ENCODE data around the gene TMEM60. TPM values are rescaled to one million over a fixed set of nuclear protein-coding genes. Genes with fewer than 3 reads are reported as not detected.
A peak's percentile ranks its signal among the peaks of the same experiment; 100 is the strongest.

The TMEM60 gene
- total and polyA plus RNA-seq, 2 of the 13 experiments (the other 11 are each of a cell fraction or from before 2014, with no cell fraction given), result 25.6 to 27.7 TPM

DNA sequence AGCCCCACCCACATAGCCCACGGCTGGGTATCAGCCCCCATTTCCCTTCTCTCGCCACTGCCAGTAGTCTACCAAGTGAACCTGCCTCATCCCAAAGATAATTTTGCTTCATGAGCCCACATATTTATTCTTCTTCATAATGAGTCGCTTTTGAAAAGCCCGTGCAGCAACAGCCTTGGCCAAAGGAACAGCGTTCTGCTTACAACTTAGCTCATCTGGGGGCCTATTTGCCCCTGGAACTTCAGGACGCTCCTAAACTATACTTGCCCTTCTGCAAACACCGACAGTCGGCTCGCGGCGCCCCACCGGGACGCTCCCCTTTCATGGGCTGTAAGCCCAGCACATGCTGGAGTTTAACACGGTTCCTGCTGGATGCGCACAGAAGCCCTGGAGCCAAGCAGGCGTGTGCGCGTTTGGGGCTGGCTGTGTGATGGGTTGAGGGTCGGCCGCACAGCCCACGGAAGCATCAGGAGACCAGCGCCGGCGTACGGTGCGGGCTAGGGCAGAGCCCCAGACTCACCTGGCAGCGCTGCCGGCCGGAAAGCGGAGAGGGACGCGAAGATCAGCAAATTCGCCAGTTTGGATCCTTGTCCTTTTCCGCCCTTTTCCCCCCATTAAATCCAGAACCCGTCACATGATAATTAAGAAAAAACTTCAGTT is 370 bp downstream of the TMEM60 start (continued):
- no peak for TF ChIP-seq TOE1 (CRISPR knock-in tag; IDR thresholded peaks at IDR 0.05)
- TF ChIP-seq ZNF546 (CRISPR knock-in tag; conservative IDR thresholded peaks at IDR 0.05), result peak; percentile 76
- TF ChIP-seq ZNF615 (CRISPR knock-in tag; IDR thresholded peaks at IDR 0.05; ENCODE audit: borderline replicate concordance), result no peak
- no peak for TF ChIP-seq FOXO4 (CRISPR knock-in tag; conservative IDR thresholded peaks at IDR 0.05)
- TF ChIP-seq, protein P1, sequence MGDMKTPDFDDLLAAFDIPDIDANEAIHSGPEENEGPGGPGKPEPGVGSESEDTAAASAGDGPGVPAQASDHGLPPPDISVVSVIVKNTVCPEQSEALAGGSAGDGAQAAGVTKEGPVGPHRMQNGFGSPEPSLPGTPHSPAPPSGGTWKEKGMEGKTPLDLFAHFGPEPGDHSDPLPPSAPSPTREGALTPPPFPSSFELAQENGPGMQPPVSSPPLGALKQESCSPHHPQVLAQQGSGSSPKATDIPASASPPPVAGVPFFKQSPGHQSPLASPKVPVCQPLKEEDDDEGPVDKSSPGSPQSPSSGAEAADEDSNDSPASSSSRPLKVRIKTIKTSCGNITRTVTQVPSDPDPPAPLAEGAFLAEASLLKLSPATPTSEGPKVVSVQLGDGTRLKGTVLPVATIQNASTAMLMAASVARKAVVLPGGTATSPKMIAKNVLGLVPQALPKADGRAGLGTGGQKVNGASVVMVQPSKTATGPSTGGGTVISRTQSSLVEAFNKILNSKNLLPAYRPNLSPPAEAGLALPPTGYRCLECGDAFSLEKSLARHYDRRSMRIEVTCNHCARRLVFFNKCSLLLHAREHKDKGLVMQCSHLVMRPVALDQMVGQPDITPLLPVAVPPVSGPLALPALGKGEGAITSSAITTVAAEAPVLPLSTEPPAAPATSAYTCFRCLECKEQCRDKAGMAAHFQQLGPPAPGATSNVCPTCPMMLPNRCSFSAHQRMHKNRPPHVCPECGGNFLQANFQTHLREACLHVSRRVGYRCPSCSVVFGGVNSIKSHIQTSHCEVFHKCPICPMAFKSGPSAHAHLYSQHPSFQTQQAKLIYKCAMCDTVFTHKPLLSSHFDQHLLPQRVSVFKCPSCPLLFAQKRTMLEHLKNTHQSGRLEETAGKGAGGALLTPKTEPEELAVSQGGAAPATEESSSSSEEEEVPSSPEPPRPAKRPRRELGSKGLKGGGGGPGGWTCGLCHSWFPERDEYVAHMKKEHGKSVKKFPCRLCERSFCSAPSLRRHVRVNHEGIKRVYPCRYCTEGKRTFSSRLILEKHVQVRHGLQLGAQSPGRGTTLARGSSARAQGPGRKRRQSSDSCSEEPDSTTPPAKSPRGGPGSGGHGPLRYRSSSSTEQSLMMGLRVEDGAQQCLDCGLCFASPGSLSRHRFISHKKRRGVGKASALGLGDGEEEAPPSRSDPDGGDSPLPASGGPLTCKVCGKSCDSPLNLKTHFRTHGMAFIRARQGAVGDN (CRISPR knock-in tag; IDR thresholded peaks at IDR 0.05), result peak; percentile 21
- TF ChIP-seq RFXAP (CRISPR knock-in tag; IDR thresholded peaks at IDR 0.05; ENCODE audit: borderline replicate concordance), result peak; percentile 23; the same call in 1 of the 2 replicates
- no peak for TF ChIP-seq ZNF550 (CRISPR knock-in tag; IDR thresholded peaks at IDR 0.05; ENCODE audit: borderline replicate concordance)
- 0 out of 2 replicates have a peak, but pooled peaks have one; percentile 66 for TF ChIP-seq MXD1 (CRISPR knock-in tag; IDR thresholded peaks at IDR 0.05)
- peak; percentile 73 for TF ChIP-seq PHF8 (CRISPR knock-in tag; IDR thresholded peaks at IDR 0.05)
- TF ChIP-seq STAG1 (CRISPR knock-in tag; IDR thresholded peaks at IDR 0.05), result no peak
- no peak for TF ChIP-seq ZNF224 (CRISPR knock-in tag; IDR thresholded peaks at IDR 0.05)
- no peak for TF ChIP-seq ZMYM3 (CRISPR knock-in tag; IDR thresholded peaks at IDR 0.05)
- 0 out of 2 replicates have a peak, but pooled peaks have one; percentile 70 for TF ChIP-seq ZNF737 (CRISPR knock-in tag; IDR thresholded peaks at IDR 0.05; ENCODE audit: borderline replicate concordance)
- TF ChIP-seq, protein P2, sequence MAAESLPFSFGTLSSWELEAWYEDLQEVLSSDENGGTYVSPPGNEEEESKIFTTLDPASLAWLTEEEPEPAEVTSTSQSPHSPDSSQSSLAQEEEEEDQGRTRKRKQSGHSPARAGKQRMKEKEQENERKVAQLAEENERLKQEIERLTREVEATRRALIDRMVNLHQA (CRISPR knock-in tag; IDR thresholded peaks at IDR 0.05), result no peak
- no peak for TF ChIP-seq HMG20B (CRISPR knock-in tag; conservative IDR thresholded peaks at IDR 0.05)
- TF ChIP-seq RNF2 (conservative IDR thresholded peaks at IDR 0.05; ENCODE audit: low read depth), result no peak
- TF ChIP-seq ETV5 (CRISPR knock-in tag; IDR thresholded peaks at IDR 0.05; ENCODE audit: borderline replicate concordance), result no peak
- no peak for TF ChIP-seq NFIC (IDR thresholded peaks at IDR 0.05; ENCODE audit: low read length)
- no peak for TF ChIP-seq HNF1A (IDR thresholded peaks at IDR 0.05; ENCODE audit: low read depth)
- TF ChIP-seq HNF1A (CRISPR knock-in tag; IDR thresholded peaks at IDR 0.05; ENCODE audit: borderline replicate concordance), result 0 out of 2 replicates have a peak, but pooled peaks have one; percentile 20

Data from HepG2 (cell line).